ENCODE results near the gene ATP2C1.

GRCh38 chr3:130955481-130955880 lies 61.6 kb downstream of the ATP2C1 start:
- no peak for TF ChIP-seq CTCF (IDR thresholded peaks at IDR 0.05)
- TF ChIP-seq POLR2A (IDR thresholded peaks at IDR 0.05), result no peak

Measured in lower leg skin (tissue), 3 donors.